Nephron progenitor cell (in vitro differentiated cells): ENCODE data around the gene MRPL2.

ENCODE experiments used
- DNase-seq: peaks from one replicate; pipeline ENCODE4 v3.0.0; 2021
- H3K27ac Mint-ChIP-seq: 2 replicates; pipeline ENCODE4 v1.8.0; 2021; ENCODE audit warnings: mild to moderate bottlenecking, moderate library complexity, mixed read lengths
- H3K27me3 Mint-ChIP-seq: 2 replicates; pipeline ENCODE4 v1.8.0; 2021; ENCODE audit warnings: mild to moderate bottlenecking, low read depth, mixed read lengths; ENCODE audit not compliant: poor library complexity
- H3K36me3 Mint-ChIP-seq: 2 replicates; pipeline ENCODE4 v1.8.0; 2021; ENCODE audit warnings: low read depth, mixed read lengths
- H3K4me1 Mint-ChIP-seq: 2 replicates; pipeline ENCODE4 v1.8.0; 2021; ENCODE audit warnings: mixed read lengths
- H3K4me3 Mint-ChIP-seq: 2 replicates; pipeline ENCODE4 v1.8.0; 2021; ENCODE audit warnings: mild to moderate bottlenecking, moderate library complexity, mixed read lengths
- H3K9me3 Mint-ChIP-seq: 2 replicates; pipeline ENCODE4 v1.8.0; 2021; ENCODE audit warnings: mild to moderate bottlenecking, moderate library complexity, mixed read lengths
- CTCF ChIP-seq: fragments of 200-600 bp; sonication (generic); IDR thresholded peaks from 2 replicates; pipeline ENCODE4 v1.5.0; 2021; ENCODE audit warnings: antibody characterized with exemption

MRPL2 gene

GRCh38 chr6:43074847-43075669 lies 15.8 kb upstream of the MRPL2 start:
- Mint-ChIP-seq H3K27me3 (peaks cover 4% of the 10 kb centered on the region), H3K36me3 (peaks cover 25% of the 10 kb centered on the region), H3K9me3 (no peaks in the 10 kb centered on the region), H3K27ac (peak overlapping the region; percentile 19), H3K4me1 (peaks cover 75% of the 10 kb centered on the region), H3K4me3 (peak overlapping the region; percentile 78)
- no peak for TF ChIP-seq CTCF
- DNase-seq: no peak

- Mint-ChIP-seq H3K4me1 (peaks cover 39% of the 10 kb centered on the region), H3K27me3 (peaks cover 4% of the 10 kb centered on the region), H3K27ac (peak overlapping the region; percentile 21), H3K36me3 (peaks cover 25% of the 10 kb centered on the region), H3K9me3 (no peaks in the 10 kb centered on the region), H3K4me3 (no peak overlapping the region)
- no peak for DNase-seq
- peak; percentile 65 for TF ChIP-seq CTCF
Measured at GRCh38 chr6:43070028-43070632, 10.9 kb upstream of the MRPL2 start.

GRCh38 chr6:43062818-43063217 lies 3.6 kb upstream of the MRPL2 start:
- no peak for DNase-seq
- Mint-ChIP-seq H3K4me3 (no peak overlapping the region), H3K9me3 (no peaks in the 10 kb centered on the region)

GRCh38 chr6:43061861-43062260 lies 2.6 kb upstream of the MRPL2 start:
- no peak overlapping the region for H3K27ac Mint-ChIP-seq

More at GRCh38 chr6:43062818-43063217, 3.6 kb upstream of the MRPL2 start:
- Mint-ChIP-seq H3K27ac (no peak overlapping the region), H3K27me3 (no peaks in the 10 kb centered on the region), H3K36me3 (peaks cover 24% of the 10 kb centered on the region), H3K4me1 (peaks cover 35% of the 10 kb centered on the region)
- no peak for TF ChIP-seq CTCF

GRCh38 chr6:43060755-43061633 lies 1.8 kb upstream of the MRPL2 start:
- TF ChIP-seq CTCF: no peak
- Mint-ChIP-seq H3K4me3 (peak overlapping the region; percentile 95), H3K36me3 (peaks cover 32% of the 10 kb centered on the region), H3K9me3 (no peaks in the 10 kb centered on the region), H3K4me1 (peaks cover 35% of the 10 kb centered on the region), H3K27me3 (no peaks in the 10 kb centered on the region), H3K27ac (no peak overlapping the region)
- DNase-seq: no peak

More at GRCh38 chr6:43061861-43062260, 2.6 kb upstream of the MRPL2 start:
- peak overlapping the region; percentile 22 for H3K4me3 Mint-ChIP-seq
- DNase-seq: no peak
- H3K9me3 Mint-ChIP-seq: no peaks in the 10 kb centered on the region
- H3K4me1 Mint-ChIP-seq: peaks cover 35% of the 10 kb centered on the region
- H3K36me3 Mint-ChIP-seq: peaks cover 28% of the 10 kb centered on the region
- no peaks in the 10 kb centered on the region for H3K27me3 Mint-ChIP-seq
- no peak for TF ChIP-seq CTCF
